HG02973 (cell line): ENCODE results near the gene DMRTC2.

Experiments
- ATAC-seq: cut with Tn5 transposase; IDR thresholded peaks from one replicate; pipeline ENCODE4 v1.9.1; 2021; ENCODE audit warnings: moderate library complexity; ENCODE audit not compliant: unreplicated experiment

The DMRTC2 gene

GRCh38 chr19:41887711-41888382 is 43.0 kb downstream of the DMRTC2 start:
- ATAC-seq: no peak

GRCh38 chr19:41888926-41889325 is 44.1 kb downstream of the DMRTC2 start:
- ATAC-seq: no peak

GRCh38 chr19:41889896-41890295 is 45.1 kb downstream of the DMRTC2 start:
- ATAC-seq: no peak

GRCh38 chr19:41890936-41891335 is 46.1 kb downstream of the DMRTC2 start:
- ATAC-seq: no peak

GRCh38 chr19:41892173-41892902 is 47.5 kb downstream of the DMRTC2 start:
- ATAC-seq: no peak

- ATAC-seq: no peak
These were observed 49.1 kb downstream of the DMRTC2 start for GRCh38 chr19:41893899-41894298.

GRCh38 chr19:41894350-41894749 is 49.5 kb downstream of the DMRTC2 start:
- no peak for ATAC-seq

GRCh38 chr19:41895745-41896580 is 51.1 kb downstream of the DMRTC2 start:
- no peak for ATAC-seq

- ATAC-seq: no peak
These were observed 51.7 kb downstream of the DMRTC2 start for GRCh38 chr19:41896581-41896942.

- ATAC-seq: no peak
These were observed 52.3 kb downstream of the DMRTC2 start for GRCh38 chr19:41897181-41897580.

- no peak for ATAC-seq
These were observed 53.0 kb downstream of the DMRTC2 start for GRCh38 chr19:41897820-41898219.

GRCh38 chr19:41898235-41898634 is 53.4 kb downstream of the DMRTC2 start:
- ATAC-seq: no peak
